ENCODE measurements around the gene PARK7. TPM values are rescaled to one million over a fixed set of nuclear protein-coding genes. Genes with fewer than 3 reads are reported as not detected.

PARK7 gene
- total and polyA plus RNA-seq, 2 experiments from 2014 or later: 178 to 679 TPM

- peak overlapping the region; percentile 7; the same call in 1 of the 2 replicates for H3K4me2 ChIP-seq
Observed at GRCh38 chr1:8015036-8015808, 53.7 kb downstream of the PARK7 start.

More at GRCh38 chr1:8015036-8015808, 53.7 kb downstream of the PARK7 start:
- peaks cover 82% of the 10 kb centered on the region for H3K79me2 ChIP-seq (replicated peaks; ENCODE audit: insufficient read depth)
- 0 out of 2 replicates have a peak overlapping the region, but pooled peaks have one; percentile 22 for H3K27ac ChIP-seq (ENCODE audit: low read depth)
- no peak overlapping the region for H3K4me3 Mint-ChIP-seq
- peaks cover 51% of the 10 kb centered on the region for H3K4me1 ChIP-seq (ENCODE audit: insufficient read depth)
- H3K27me3 Mint-ChIP-seq (ENCODE audit: insufficient read depth, low read depth, poor library complexity): no peaks in the 10 kb centered on the region
- H3K27ac Mint-ChIP-seq: peak overlapping the region; percentile 62; the same call in 1 of the 2 replicates
- H3K9me2 ChIP-seq (ENCODE audit: insufficient read depth): no peaks in the 10 kb centered on the region
- peak; percentile 84 for DNase-seq (ENCODE audit: low spot score)
- peak; percentile 61 for ATAC-seq
- H3K36me3 ChIP-seq (ENCODE audit: insufficient read depth): peaks cover 29% of the 10 kb centered on the region
- peaks cover 51% of the 10 kb centered on the region for H3K4me1 Mint-ChIP-seq
- no peak overlapping the region for H3K4me3 ChIP-seq
- TF ChIP-seq ETS1 (IDR thresholded peaks at IDR 0.05): no peak
- TF ChIP-seq ZNF331 (CRISPR knock-in tag; IDR thresholded peaks at IDR 0.05; ENCODE audit: low read depth): no peak
- no peak for TF ChIP-seq EZH2 (IDR thresholded peaks at IDR 0.05; ENCODE audit: low read depth, unreplicated experiment)
- TF ChIP-seq NANOG (IDR thresholded peaks at IDR 0.05; ENCODE audit: borderline replicate concordance): no peak
- peak; percentile 73 to 76 for TF ChIP-seq CTCF (conservative IDR thresholded peaks at IDR 0.05; ENCODE audit: low read depth in 2 of 2)
- TF ChIP-seq ZNF462 (CRISPR knock-in tag; IDR thresholded peaks at IDR 0.05): no peak
- no peaks in the 10 kb centered on the region for H3K9me3 Mint-ChIP-seq
- no peak overlapping the region for H2AFZ ChIP-seq
- H3K27me3 ChIP-seq (ENCODE audit: insufficient read depth): no peaks in the 10 kb centered on the region
- H4K20me1 ChIP-seq (replicated peaks; ENCODE audit: insufficient read depth): peaks cover 32% of the 10 kb centered on the region
- peaks cover 44% of the 10 kb centered on the region for H3K36me3 Mint-ChIP-seq (ENCODE audit: low read depth)
- H3F3A ChIP-seq (replicated peaks; ENCODE audit: low read depth): peaks cover 7% of the 10 kb centered on the region; the same call in 1 of the 2 replicates

Data from GM23338 (cell line).